ENCODE data around the gene RNF34. TPM values are rescaled to one million over a fixed set of nuclear protein-coding genes. Genes with fewer than 3 reads are reported as not detected.
"Not testable (repeated sequence)": the region's sequence is repeated elsewhere in the genome, so short reads cannot be mapped to it uniquely, and the experiment has no call there.

Gene RNF34
- total RNA-seq, 8 experiments from 2014 or later, result 28.0 to 54.8 (median 37.2) TPM

- H3K4me1 ChIP-seq (replicated peaks in 1 of 2); H3K27ac ChIP-seq; H3K4me3 ChIP-seq; in situ Hi-C loops (cut with MboI; ENCODE audit: low pct_unique_long_range_greater_than_20kb in 2 of 9, low sequenced_read_pairs in 9 of 9, unreplicated experiment in 9 of 9); ATAC-seq (replicated peaks in 6 of 8): not testable (repeated sequence)
- WGBS, 10 experiments, result 80% methylated on average over 1 of the region's 23 CpGs; no CpG with 5 or more reads in 9 of the 10 experiments
These were observed 25.6 kb upstream of the RNF34 start for GRCh38 chr12:121374336-121374735.

GRCh38 chr12:121374945-121375584 is 24.9 kb upstream of the RNF34 start:
- WGBS, 10 experiments, result 82 to 100% (median 94%) methylated on average over 1 to 11 of the region's 14 CpGs; no CpG with 5 or more reads in 3 of the 10 experiments

GRCh38 chr12:121376754-121377697 is 22.9 kb upstream of the RNF34 start:
- WGBS, 10 experiments, result 54 to 100% (median 73%) methylated on average over 2 to 6 of the region's 8 CpGs; no CpG with 5 or more reads in 1 of the 10 experiments
- H3K27ac ChIP-seq, result no peak overlapping the region
- no peaks in the 10 kb centered on the region for H3K4me1 ChIP-seq (replicated peaks in 1 of 2)
- no peak for ATAC-seq (replicated peaks in 6 of 8)
- H3K4me3 ChIP-seq, result no peak overlapping the region
- in situ Hi-C loops (cut with MboI; ENCODE audit: low pct_unique_long_range_greater_than_20kb in 2 of 9, low sequenced_read_pairs in 9 of 9, unreplicated experiment in 9 of 9), result no loop called here

More at GRCh38 chr12:121374945-121375584, 24.9 kb upstream of the RNF34 start:
- in situ Hi-C loops (cut with MboI; ENCODE audit: low pct_unique_long_range_greater_than_20kb in 2 of 9, low sequenced_read_pairs in 9 of 9, unreplicated experiment in 9 of 9); H3K4me1 ChIP-seq (replicated peaks in 1 of 2); H3K4me3 ChIP-seq; H3K27ac ChIP-seq; ATAC-seq (replicated peaks in 6 of 8): not testable (repeated sequence)

GRCh38 chr12:121378736-121379135 is 21.2 kb upstream of the RNF34 start:
- H3K4me3 ChIP-seq, result no peak overlapping the region
- no peak overlapping the region for H3K27ac ChIP-seq
- no peaks in the 10 kb centered on the region for H3K4me1 ChIP-seq (replicated peaks in 1 of 2)
- 61 to 82% (median 66%) methylated on average over 2 to 5 of the region's 5 CpGs; no CpG with 5 or more reads in 3 of the 10 experiments for WGBS, 10 experiments
- in situ Hi-C loops (cut with MboI; ENCODE audit: low pct_unique_long_range_greater_than_20kb in 2 of 9, low sequenced_read_pairs in 9 of 9, unreplicated experiment in 9 of 9), result no loop called here
- no peak for ATAC-seq (replicated peaks in 6 of 8)

GRCh38 chr12:121379945-121380344 is 20.0 kb upstream of the RNF34 start:
- Histone ChIP-seq H3K4me3 (no peak overlapping the region), H3K4me1 (replicated peaks in 1 of 2) (no peaks in the 10 kb centered on the region), H3K27ac (no peak overlapping the region)
- ATAC-seq (replicated peaks in 6 of 8), result no peak
- WGBS, 10 experiments, result 58 to 100% (median 90%) methylated on average over 1 to 10 of the region's 10 CpGs
- in situ Hi-C loops (cut with MboI; ENCODE audit: low pct_unique_long_range_greater_than_20kb in 2 of 9, low sequenced_read_pairs in 9 of 9, unreplicated experiment in 9 of 9), result no loop called here

DNA sequence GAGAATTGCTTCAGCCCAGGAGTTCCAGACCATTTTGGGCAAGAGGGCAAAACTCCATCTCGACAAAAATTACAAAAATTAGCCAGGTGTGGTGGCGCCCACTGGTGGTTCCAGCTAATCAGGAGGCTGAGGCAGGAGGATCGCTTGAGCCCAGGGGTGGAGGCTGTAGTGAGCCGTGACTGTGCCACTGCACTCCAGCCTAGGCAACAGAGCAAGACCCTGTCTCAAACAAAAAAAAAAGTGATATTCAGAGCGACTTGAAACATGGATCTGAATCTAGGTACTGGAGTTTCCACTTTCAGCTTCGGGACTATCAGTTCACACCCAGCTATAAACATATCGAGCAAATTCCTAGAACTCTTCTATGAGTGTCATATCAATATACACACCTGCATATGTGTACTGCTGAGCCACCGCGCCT is 16.3 kb upstream of the RNF34 start:
- WGBS, 10 experiments, result 60 to 95% (median 89%) methylated on average over 2 to 7 of the region's 9 CpGs; no CpG with 5 or more reads in 1 of the 10 experiments

GRCh38 chr12:121384891-121385290 is 15.0 kb upstream of the RNF34 start:
- in situ Hi-C loops (cut with MboI; ENCODE audit: low pct_unique_long_range_greater_than_20kb in 2 of 9, low sequenced_read_pairs in 9 of 9, unreplicated experiment in 9 of 9); ATAC-seq (replicated peaks in 6 of 8); H3K27ac ChIP-seq; H3K4me3 ChIP-seq; H3K4me1 ChIP-seq (replicated peaks in 1 of 2): not testable (repeated sequence)
- WGBS, 10 experiments, result 40 to 100% (median 71%) methylated on average over 1 to 6 of the region's 6 CpGs; no CpG with 5 or more reads in 6 of the 10 experiments

More for the DNA sequence above, 16.3 kb upstream of the RNF34 start:
- H3K4me1 ChIP-seq (replicated peaks in 1 of 2), result no peaks in the 10 kb centered on the region
- no peak overlapping the region for H3K4me3 ChIP-seq
- in situ Hi-C loops (cut with MboI; ENCODE audit: low pct_unique_long_range_greater_than_20kb in 2 of 9, low sequenced_read_pairs in 9 of 9, unreplicated experiment in 9 of 9), result no loop called here
- H3K27ac ChIP-seq, result no peak overlapping the region
- ATAC-seq (replicated peaks in 6 of 8), result no peak

DNA sequence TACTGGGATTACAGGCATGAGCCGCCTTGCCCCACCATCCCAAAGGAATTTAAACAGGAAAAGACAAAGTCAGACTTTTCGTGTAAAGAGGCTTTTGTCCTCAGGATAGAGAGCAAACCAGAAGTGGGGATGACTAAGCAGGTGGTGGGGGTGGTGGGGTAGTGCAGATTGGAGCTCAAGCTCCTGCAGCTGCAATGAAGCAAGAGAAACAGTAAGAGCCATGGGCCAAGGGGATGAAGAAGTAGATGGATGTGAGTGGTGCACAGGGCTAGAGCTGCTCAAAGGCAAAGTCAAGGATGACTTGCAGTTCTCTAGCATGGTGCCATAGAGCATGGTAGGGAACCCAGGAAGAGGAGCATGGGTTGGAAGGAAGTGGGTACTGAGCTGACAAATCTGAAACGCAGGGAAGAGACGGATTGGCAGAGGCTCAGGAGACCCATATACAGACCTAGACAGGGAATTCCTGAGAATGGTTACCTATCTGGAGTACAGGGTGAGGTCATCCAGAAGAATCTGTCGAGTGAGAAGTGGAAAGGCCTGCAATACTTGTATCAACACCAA is 11.4 kb upstream of the RNF34 start:
- in situ Hi-C loops (cut with MboI; ENCODE audit: low pct_unique_long_range_greater_than_20kb in 2 of 9, low sequenced_read_pairs in 9 of 9, unreplicated experiment in 9 of 9), result no loop called here
- no peak for ATAC-seq (replicated peaks in 6 of 8)
- WGBS, 10 experiments, result 17 to 100% (median 74%) methylated on average over 1 to 5 of the region's 5 CpGs; no CpG with 5 or more reads in 1 of the 10 experiments
- no peak overlapping the region for H3K4me3 ChIP-seq
- no peaks in the 10 kb centered on the region for H3K4me1 ChIP-seq (replicated peaks in 1 of 2)
- no peak overlapping the region for H3K27ac ChIP-seq

DNA sequence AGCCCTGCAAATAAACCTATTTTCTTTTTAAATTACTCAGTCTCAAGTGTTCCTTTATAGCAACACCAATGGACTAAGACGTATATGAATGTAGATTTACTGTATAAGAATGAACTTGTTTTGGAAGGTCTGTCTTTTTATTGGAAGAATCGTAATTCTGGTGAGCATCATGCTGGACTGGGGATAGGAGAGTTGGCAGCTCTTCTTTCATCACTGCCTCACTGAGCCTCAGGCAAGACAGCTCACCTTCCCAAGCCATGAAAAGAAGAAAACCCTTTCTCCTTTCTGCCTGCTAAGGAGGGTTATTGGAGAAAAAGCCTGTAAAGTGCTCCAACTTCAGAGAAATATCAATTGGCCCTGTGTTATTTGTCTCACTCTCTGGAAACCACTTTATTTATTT is 9.1 kb upstream of the RNF34 start:
- H3K4me3 ChIP-seq, result no peak overlapping the region
- no peak overlapping the region for H3K27ac ChIP-seq
- no peak for ATAC-seq (replicated peaks in 6 of 8)
- no peaks in the 10 kb centered on the region for H3K4me1 ChIP-seq (replicated peaks in 1 of 2)
- in situ Hi-C loops (cut with MboI; ENCODE audit: low pct_unique_long_range_greater_than_20kb in 2 of 9, low sequenced_read_pairs in 9 of 9, unreplicated experiment in 9 of 9), result no loop called here
- WGBS, 10 experiments, result 13 to 100% (median 90%) methylated on average over 1 to 2 of the region's 2 CpGs; no CpG with 5 or more reads in 2 of the 10 experiments

GRCh38 chr12:121391619-121392324 is 8.1 kb upstream of the RNF34 start:
- no peaks in the 10 kb centered on the region for H3K4me1 ChIP-seq (replicated peaks in 1 of 2)
- in situ Hi-C loops (cut with MboI; ENCODE audit: low pct_unique_long_range_greater_than_20kb in 2 of 9, low sequenced_read_pairs in 9 of 9, unreplicated experiment in 9 of 9), result no loop called here
- no peak overlapping the region for H3K27ac ChIP-seq
- H3K4me3 ChIP-seq, result no peak overlapping the region
- WGBS, 10 experiments, result 13 to 100% (median 91%) methylated on average over 4 to 10 of the region's 10 CpGs
- peak in 3 of 8 experiments; percentile 73 to 93 (median 86) for ATAC-seq (replicated peaks in 6 of 8)

GRCh38 chr12:121392325-121392716 is 7.6 kb upstream of the RNF34 start:
- ATAC-seq (replicated peaks in 6 of 8), result no peak
- in situ Hi-C loops (cut with MboI; ENCODE audit: low pct_unique_long_range_greater_than_20kb in 2 of 9, low sequenced_read_pairs in 9 of 9, unreplicated experiment in 9 of 9), result no loop called here
- H3K27ac ChIP-seq, result no peak overlapping the region
- no peak overlapping the region for H3K4me3 ChIP-seq
- no peaks in the 10 kb centered on the region for H3K4me1 ChIP-seq (replicated peaks in 1 of 2)
- 0 to 95% (median 76%) methylated on average over 1 to 3 of the region's 3 CpGs; no CpG with 5 or more reads in 2 of the 10 experiments for WGBS, 10 experiments

GRCh38 chr12:121397521-121397920 is 2.4 kb upstream of the RNF34 start:
- in situ Hi-C loops (cut with MboI; ENCODE audit: low pct_unique_long_range_greater_than_20kb in 2 of 9, low sequenced_read_pairs in 9 of 9, unreplicated experiment in 9 of 9), result no loop called here
- Histone ChIP-seq H3K27ac (no peak overlapping the region), H3K4me3 (no peak overlapping the region), H3K4me1 (replicated peaks in 1 of 2) (peaks cover 9 to 17% of the 10 kb centered on the region in 2 donors)
- no peak for ATAC-seq (replicated peaks in 6 of 8)
- 80 to 100% (median 97%) methylated on average over 2 to 13 of the region's 14 CpGs; no CpG with 5 or more reads in 1 of the 10 experiments for WGBS, 10 experiments

Measured in motor neuron (in vitro differentiated cells).